ENCODE results near the gene GSTP1.

GRCh38 chr11:67538306-67538705, 45.3 kb upstream of the GSTP1 start:
- TF ChIP-seq CTCF (IDR thresholded peaks at IDR 0.05) (no peak), POLR2A (IDR thresholded peaks at IDR 0.05) (no peak)
